CD4-positive, alpha-beta T cell treated with Interleukin-4 for 4 hours (primary cell): ENCODE results near the gene GOLGA7B.
"Not testable (repeated sequence)": the region's sequence is repeated elsewhere in the genome, so short reads cannot be mapped to it uniquely, and the experiment has no call there.

ENCODE experiments used
- DNase-seq: peaks from one replicate; pipeline ENCODE4 v3.0.0-alpha.2; 2020

Gene GOLGA7B

DNA sequence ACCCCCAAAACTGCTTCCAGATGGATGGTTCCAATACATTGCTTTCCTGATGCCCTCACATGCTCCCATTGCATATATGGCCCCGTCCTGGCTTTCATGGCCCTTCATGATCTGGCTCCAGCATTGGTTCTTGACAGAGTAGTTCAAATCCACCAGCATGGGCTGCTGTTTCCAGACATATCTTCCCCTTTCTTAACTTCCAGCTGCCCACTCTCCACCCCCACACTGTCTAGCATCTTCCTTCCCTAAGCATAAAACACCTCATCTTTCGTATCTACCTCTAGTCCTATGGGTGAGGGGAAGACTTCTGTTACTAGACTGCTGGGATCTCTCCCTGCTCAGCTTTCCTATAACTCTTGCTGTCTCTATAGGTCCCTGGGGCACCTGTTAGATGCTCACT lies 13.2 kb upstream of the GOLGA7B start:
- DNase-seq, result no peak

DNA sequence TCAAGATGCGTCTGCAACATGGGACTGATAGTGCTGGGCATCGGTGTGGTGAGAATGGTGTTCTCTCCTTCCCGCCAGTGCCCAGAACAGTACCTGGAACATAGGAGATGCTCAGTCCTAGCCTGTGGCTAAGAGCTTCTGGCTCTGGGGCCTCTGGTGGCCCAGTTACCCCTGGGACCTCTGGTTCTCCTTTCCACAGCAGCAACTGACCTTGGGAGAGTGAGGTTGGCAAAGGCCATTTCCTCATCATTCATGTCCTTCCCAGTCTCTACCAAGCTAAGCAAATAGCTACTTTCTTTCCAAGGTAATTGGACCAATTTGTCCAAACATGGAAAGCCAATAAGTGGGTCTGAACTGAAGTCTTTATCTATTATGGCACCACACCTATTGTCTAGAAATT lies 11.6 kb upstream of the GOLGA7B start:
- DNase-seq, result no peak

- not testable (repeated sequence) for DNase-seq
Measured at GRCh38 chr10:97841166-97841565, 8.5 kb upstream of the GOLGA7B start.

GRCh38 chr10:97842114-97842513 lies 7.5 kb upstream of the GOLGA7B start:
- not testable (repeated sequence) for DNase-seq

DNA sequence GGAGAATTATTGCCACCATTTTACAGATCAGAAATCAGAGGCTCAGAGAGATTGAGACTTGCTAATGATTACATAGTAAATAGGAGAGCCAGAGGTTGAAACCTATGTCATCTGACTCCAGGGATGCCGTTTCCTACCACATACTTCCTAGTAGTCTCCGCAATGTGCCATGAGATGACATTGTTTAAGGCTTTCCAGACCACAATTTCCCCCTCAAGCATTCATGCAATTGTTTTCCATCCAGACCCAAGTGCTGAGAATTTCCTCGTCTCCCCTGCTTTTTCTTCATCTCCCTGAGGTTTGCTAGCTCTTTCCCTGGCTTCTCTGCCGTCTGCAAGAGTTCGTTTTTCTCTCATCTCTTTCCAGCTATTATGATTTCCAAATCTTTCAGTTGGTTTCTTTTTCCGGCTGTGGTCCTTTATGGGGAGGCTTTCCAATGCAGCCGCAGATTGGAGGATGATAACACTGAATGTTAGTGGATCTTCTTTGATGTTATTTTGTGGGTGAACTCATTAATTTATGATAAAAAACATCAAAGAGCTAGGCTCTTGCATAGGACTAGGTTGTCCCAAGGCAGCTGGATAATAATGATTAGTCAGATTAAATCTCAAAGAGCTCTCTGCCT lies 6.9 kb upstream of the GOLGA7B start:
- no peak for DNase-seq

DNA sequence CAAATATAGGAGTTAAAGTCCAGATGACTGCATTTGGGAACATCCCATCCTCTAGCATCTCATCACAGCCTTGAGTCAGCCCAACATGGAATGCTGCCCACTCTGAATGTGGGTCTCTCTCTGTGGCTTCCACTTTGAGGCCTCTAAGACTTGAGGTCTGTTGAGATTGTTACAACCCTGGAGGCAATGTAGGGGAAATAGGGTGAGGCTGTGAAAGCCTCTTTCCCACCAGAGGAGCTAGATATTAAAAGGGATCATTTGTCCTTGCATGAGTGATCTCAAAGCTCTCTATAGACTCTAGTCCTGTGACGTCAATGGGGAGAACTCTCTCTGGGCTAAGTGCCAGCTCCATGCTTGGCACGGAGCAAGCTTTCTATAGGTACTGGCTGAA lies 6.4 kb upstream of the GOLGA7B start:
- no peak for DNase-seq

DNA sequence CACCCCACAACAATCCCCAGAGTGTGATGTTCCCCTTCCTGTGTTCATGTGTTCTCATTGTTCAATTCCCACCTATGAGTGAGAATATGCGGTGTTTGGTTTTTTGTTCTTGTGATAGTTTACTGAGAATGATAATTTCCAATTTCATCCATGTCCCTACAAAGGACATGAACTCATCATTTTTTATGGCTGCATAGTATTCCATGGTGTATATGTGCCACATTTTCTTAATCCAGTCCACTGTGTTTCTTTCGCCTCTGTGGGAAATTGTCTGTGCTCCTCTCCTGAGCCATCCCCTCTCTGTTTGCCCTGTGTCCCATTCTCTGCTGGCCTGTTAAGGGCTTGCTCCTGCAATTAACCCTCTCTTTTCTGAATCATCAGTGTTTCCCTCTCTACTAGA lies 5.7 kb upstream of the GOLGA7B start:
- not testable (repeated sequence) for DNase-seq

GRCh38 chr10:97844678-97845077 lies 5.0 kb upstream of the GOLGA7B start:
- no peak for DNase-seq

DNA sequence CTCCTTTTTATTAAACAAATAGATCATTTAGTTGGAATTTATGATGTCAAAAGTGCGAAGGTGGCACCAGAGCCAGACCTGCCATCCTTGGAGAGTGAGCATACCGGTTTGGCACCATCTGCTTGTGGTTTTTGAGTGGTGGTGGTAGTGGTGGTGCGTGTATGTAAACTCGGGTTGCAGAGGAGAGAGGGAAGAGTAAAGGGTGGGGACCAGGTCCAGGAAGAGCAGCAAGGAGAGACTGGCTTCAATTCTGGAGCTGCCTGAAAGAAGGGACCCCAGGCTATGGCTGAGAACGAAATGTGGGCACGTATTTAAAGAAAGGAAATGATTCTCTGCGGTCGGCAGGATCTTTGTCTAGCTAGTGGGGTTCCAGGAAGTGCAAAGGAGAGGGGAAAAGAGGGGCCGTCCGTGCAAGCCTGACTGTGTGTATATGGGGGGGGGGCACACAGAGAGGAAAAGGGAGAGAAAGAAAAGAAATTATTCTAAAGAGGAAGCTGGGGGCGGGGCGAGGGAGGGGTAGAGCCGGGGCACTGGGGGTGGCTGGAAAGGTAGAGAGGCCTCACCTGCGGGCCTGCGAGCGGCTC lies 448 bp upstream of the GOLGA7B start:
- peak; percentile 11 for DNase-seq

- no peak for DNase-seq
Measured at GRCh38 chr10:97850446-97850845, 803 bp downstream of the GOLGA7B start.

- DNase-seq, result peak; percentile 46
Measured at GRCh38 chr10:97851341-97852001, 1.8 kb downstream of the GOLGA7B start.

GRCh38 chr10:97852277-97852676 lies 2.6 kb downstream of the GOLGA7B start:
- DNase-seq, result no peak

GRCh38 chr10:97852840-97853405 lies 3.3 kb downstream of the GOLGA7B start:
- DNase-seq, result no peak

- no peak for DNase-seq
Measured at GRCh38 chr10:97854743-97855142, 5.1 kb downstream of the GOLGA7B start.

DNA sequence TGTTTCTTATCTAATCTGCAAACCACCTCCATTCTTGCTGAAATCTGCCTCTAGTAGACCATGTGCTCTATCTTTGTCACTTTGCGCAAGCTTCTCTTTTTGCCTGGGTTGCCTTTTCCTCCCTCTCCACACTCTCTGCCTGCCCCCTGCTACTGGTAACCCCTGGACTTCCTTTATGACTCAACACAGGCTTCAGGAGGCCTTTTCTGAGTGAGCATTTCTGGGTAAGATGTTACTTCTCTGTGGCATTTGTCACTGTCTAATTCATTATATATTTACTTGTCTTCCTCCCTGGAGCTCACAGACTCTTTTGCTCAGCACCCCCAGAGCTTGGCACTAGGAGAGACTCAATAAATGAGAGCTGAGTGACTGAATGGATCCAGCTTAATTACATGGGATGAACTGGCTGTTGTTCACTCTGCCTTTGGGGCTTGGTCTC lies 8.4 kb downstream of the GOLGA7B start:
- DNase-seq, result no peak

DNA sequence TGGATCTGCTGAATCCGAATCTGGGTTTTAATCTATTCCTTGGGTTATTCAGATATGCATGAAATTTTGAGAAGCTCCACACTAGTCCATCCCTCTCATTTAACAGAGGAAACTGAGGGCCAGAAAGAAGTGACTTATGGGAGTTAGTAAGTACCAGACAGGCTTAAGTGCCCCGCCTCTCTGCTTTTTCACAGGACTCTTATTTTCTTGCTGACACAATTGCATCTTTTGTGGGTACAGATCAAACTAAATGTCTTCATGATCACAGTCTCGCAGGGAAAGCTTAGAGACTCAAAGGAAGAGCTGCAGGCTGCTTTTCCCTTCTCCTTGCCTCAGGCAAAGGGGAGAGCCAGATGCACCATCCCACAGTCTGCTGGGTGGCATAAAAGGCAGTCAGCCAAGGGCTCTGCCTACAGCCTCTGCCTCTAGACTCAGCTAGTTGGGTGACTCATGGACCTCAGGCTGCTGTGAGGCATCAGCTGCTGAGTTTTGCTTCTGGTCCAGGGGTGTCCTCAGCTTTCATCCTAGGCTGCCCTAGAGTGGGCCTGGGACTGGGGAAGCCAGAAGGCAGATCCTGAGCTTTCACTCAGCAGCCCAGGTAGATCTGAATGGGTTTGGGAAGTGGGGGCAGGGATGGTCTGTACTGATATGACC lies 11.6 kb downstream of the GOLGA7B start:
- DNase-seq, result no peak

DNA sequence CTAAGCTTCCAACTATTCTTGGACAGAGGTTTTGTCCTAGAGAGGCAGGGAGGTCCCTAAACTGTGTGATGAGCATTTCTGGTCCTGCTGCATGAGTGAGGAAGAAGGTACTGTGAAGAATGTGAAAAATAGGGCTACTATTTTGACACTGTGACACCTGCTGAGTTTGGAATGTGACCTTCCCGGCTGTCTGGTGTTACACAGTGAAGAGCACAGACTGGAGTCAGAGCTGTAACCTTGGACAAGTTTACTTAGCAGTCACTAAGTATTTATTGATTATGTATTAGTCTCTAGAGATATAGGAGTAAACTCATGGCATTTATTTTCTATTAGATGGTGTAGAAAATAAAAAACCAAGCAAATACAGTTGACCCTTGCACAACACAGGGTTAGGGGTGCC lies 12.3 kb downstream of the GOLGA7B start:
- DNase-seq, result no peak

- DNase-seq, result no peak
Measured at GRCh38 chr10:97863808-97864207, 14.2 kb downstream of the GOLGA7B start.

- DNase-seq, result no peak
Measured at GRCh38 chr10:97865488-97865887, 15.8 kb downstream of the GOLGA7B start.

GRCh38 chr10:97866524-97867219 lies 17.0 kb downstream of the GOLGA7B start:
- no peak for DNase-seq

DNA sequence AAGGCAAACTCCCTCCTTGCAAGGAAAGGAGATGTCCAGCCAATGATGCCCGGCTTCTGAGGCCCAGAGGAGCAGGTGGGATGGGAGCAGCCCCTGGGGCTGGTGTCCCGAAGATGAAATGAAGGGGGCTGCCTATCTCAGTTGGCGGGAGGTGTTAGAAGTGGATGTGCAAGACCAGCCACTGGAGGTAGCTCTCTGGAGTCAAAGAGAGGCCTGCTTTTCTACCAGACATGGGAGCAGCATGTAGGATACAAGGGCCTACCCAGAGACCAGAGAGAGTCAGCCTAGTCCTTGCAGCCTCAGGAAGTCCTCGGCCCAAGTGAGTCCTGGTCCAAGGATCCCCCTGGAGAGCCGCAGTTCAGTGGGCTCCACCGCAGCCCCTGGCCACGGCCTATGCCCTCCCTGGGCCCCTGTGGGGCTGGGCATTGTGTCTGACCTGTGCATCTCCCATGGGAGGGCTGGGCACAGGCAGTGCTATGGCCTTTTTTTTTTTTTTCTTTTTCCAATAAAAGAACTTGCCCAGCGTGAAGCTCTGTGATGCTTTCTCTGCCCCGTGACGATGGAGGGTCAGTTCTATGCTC lies 17.7 kb downstream of the GOLGA7B start:
- DNase-seq, result no peak

DNA sequence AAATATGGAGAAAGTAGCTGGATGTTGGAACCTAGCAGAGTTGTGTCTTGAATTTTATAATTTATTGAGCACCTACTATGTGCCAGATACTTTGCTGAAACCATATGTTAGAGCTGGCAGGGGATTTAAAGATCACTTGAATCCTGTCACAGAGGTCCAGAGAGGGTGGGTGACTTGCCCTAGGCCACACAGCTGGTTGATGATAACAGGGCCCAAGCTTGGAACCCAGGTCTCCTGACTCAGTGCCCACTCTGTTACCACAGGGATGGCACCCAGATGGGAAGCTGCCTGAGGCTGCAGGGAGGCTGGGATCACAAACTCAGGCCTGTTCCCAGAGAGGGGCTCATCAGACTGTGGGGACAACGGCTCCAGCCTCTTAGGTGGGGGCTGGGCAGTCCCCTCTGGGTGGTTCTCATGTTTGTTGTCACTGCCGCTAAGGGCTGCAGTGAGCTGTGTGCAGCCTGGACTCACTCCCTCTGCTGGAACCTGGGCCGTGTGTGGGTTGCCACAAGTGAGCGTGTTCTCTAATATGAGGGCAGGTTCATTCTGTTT lies 18.6 kb downstream of the GOLGA7B start:
- no peak for DNase-seq
